Hepatocyte (in vitro differentiated cells): Measurements from ENCODE around the gene SHROOM3.

Experiments
- EZH2phosphoT487 ChIP-seq: fragments of 200-600 bp; sonication (generic); IDR thresholded peaks from one replicate; pipeline ENCODE4 v1.6.1; 2018; ENCODE audit warnings: antibody characterized with exemption, mild to moderate bottlenecking, low read depth, moderate library complexity; ENCODE audit not compliant: unreplicated experiment, severe bottlenecking
- TF ChIP-seq, protein P1 (sequence below): fragments of 200-600 bp; sonication (generic); IDR thresholded peaks from 2 replicates; pipeline ENCODE4 v1.5.1; 2016; ENCODE audit warnings: antibody characterized with exemption, mild to moderate bottlenecking; ENCODE audit not compliant: poor library complexity

GRCh38 chr4:76823495-76823894 is 388.5 kb downstream of the SHROOM3 start:
- TF ChIP-seq, protein P1, sequence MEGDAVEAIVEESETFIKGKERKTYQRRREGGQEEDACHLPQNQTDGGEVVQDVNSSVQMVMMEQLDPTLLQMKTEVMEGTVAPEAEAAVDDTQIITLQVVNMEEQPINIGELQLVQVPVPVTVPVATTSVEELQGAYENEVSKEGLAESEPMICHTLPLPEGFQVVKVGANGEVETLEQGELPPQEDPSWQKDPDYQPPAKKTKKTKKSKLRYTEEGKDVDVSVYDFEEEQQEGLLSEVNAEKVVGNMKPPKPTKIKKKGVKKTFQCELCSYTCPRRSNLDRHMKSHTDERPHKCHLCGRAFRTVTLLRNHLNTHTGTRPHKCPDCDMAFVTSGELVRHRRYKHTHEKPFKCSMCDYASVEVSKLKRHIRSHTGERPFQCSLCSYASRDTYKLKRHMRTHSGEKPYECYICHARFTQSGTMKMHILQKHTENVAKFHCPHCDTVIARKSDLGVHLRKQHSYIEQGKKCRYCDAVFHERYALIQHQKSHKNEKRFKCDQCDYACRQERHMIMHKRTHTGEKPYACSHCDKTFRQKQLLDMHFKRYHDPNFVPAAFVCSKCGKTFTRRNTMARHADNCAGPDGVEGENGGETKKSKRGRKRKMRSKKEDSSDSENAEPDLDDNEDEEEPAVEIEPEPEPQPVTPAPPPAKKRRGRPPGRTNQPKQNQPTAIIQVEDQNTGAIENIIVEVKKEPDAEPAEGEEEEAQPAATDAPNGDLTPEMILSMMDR, result no peak
- TF ChIP-seq EZH2phosphoT487, result no peak
